HG03460 (cell line): ENCODE measurements around the gene ZSCAN22.
"Not testable (repeated sequence)": the region's sequence is repeated elsewhere in the genome, so short reads cannot be mapped to it uniquely, and the experiment has no call there.

ENCODE experiments used
- ATAC-seq: cut with Tn5 transposase; IDR thresholded peaks from one replicate; pipeline ENCODE4 v1.9.1; 2021; ENCODE audit not compliant: unreplicated experiment

ZSCAN22 gene

GRCh38 chr19:58368561-58369360 lies 42.0 kb downstream of the ZSCAN22 start:
- no peak for ATAC-seq

GRCh38 chr19:58372311-58373133 lies 45.7 kb downstream of the ZSCAN22 start:
- ATAC-seq: no peak

GRCh38 chr19:58374200-58374599 lies 47.4 kb downstream of the ZSCAN22 start:
- ATAC-seq: no peak

- ATAC-seq: not testable (repeated sequence)
Measured at GRCh38 chr19:58376724-58377123, 49.9 kb downstream of the ZSCAN22 start.

GRCh38 chr19:58379246-58379645 lies 52.5 kb downstream of the ZSCAN22 start:
- ATAC-seq: no peak

- ATAC-seq: no peak
Measured at GRCh38 chr19:58380037-58380661, 53.4 kb downstream of the ZSCAN22 start.

GRCh38 chr19:58380662-58381459 lies 54.1 kb downstream of the ZSCAN22 start, which contains the start of gene ZNF837:
ZNF837 (minus strand) TSS chr19:58381030; CDS start chr19:58369332, 11,698 bp downstream.
- peak; percentile 81 for ATAC-seq

GRCh38 chr19:58381460-58382212 lies 54.8 kb downstream of the ZSCAN22 start:
- ATAC-seq: no peak

- ATAC-seq: no peak
Measured at GRCh38 chr19:58382997-58383603, 56.3 kb downstream of the ZSCAN22 start.

- ATAC-seq: no peak
Measured at GRCh38 chr19:58385313-58385890, 58.6 kb downstream of the ZSCAN22 start.

- peak; percentile 6 for ATAC-seq
Measured at GRCh38 chr19:58385891-58386575, 59.2 kb downstream of the ZSCAN22 start.

- peak; percentile 84 for ATAC-seq
Measured at GRCh38 chr19:58386576-58387337, 60.0 kb downstream of the ZSCAN22 start, which contains the start of gene RPS5. RPS5 (plus strand) TSS chr19:58387269; CDS start chr19:58388138, 869 bp downstream.

GRCh38 chr19:58387338-58388174 lies 60.8 kb downstream of the ZSCAN22 start:
- ATAC-seq: no peak

- no peak for ATAC-seq
Measured at GRCh38 chr19:58388175-58388526, 61.4 kb downstream of the ZSCAN22 start.
